H1 (cell line): ENCODE data around the gene CTIF. TPM values are rescaled to one million over a fixed set of nuclear protein-coding genes. Genes with fewer than 3 reads are reported as not detected.

ENCODE experiments used
- CTCF ChIA-PET: fragments of 300-600 bp; sonication (Branson Sonifier 250); formaldehyde crosslinking; loops from one replicate; lab custom pipeline; 2021; ENCODE audit not compliant: partially characterized antibody; lab: Charles Lee
- POLR2A ChIA-PET: fragments of 300-600 bp; sonication (Branson Sonifier 250); formaldehyde crosslinking; loops from one replicate; lab custom pipeline; 2021; ENCODE audit warnings: inconsistent platforms; ENCODE audit not compliant: partially characterized antibody; lab: Charles Lee
- DNase-seq, 2 experiments: peaks; one replicate each; pipeline versions ENCODE4 v3.0.0 to v3.0.0-alpha.2; 2010 to 2022; ENCODE audit warnings: low spot score in 2 of 2, low read depth in 1 of 2, mixed read lengths in 1 of 2
- FAIRE-seq: peaks from 2 replicates; lab custom pipeline; 2011; peaks lifted over from hg19 to GRCh38; lab: Jason Lieb, UNC
- H2AFZ ChIP-seq: 2 replicates; pipeline ENCODE4 v1.8.1; 2012; ENCODE audit warnings: low read length, inconsistent platforms
- H2AK5ac ChIP-seq: 2 replicates; pipeline ENCODE4 v1.6.1; 2013; ENCODE audit warnings: low read depth, low read length
- H2BK120ac ChIP-seq: replicated peaks from 2 replicates; pipeline ENCODE3; 2013; ENCODE audit warnings: low read depth, low read length, inconsistent platforms
- H2BK12ac ChIP-seq: 2 replicates; pipeline ENCODE4 v1.6.1; 2013; ENCODE audit warnings: low read depth, low read length
- H2BK15ac ChIP-seq: 2 replicates; pipeline ENCODE4 v1.6.1; 2013; ENCODE audit warnings: low read length
- H2BK20ac ChIP-seq: 2 replicates; pipeline ENCODE4 v1.6.1; 2013; ENCODE audit warnings: low read length
- H2BK5ac ChIP-seq: 2 replicates; pipeline ENCODE4 v1.6.1; 2013; ENCODE audit warnings: low read depth, low read length
- H3K14ac ChIP-seq: 2 replicates; pipeline ENCODE4 v1.6.1; 2013; ENCODE audit warnings: inconsistent platforms; ENCODE audit not compliant: insufficient read length
- H3K18ac ChIP-seq: 2 replicates; pipeline ENCODE4 v1.6.1; 2013; ENCODE audit warnings: low read length; ENCODE audit errors: extremely low read depth
- H3K23ac ChIP-seq: 2 replicates; pipeline ENCODE4 v1.6.1; 2013; ENCODE audit warnings: inconsistent platforms; ENCODE audit not compliant: insufficient read length
- H3K23me2 ChIP-seq: 2 replicates; pipeline ENCODE4 v1.6.1; 2013; ENCODE audit warnings: low read depth, low read length
- H3K27ac ChIP-seq: 2 replicates; pipeline ENCODE4 v1.6.1; 2011; ENCODE audit warnings: low read depth, low read length, inconsistent platforms
- H3K27me3 ChIP-seq, 4 experiments: replicated peaks in 1 of 4; 1 replicate in 1 of 4; 2 replicates in 3 of 4; pipeline versions ENCODE4 v1.6.1 to v1.8.1; 2011 to 2013; ENCODE audit warnings: low read length in 3 of 4, mild to moderate bottlenecking in 3 of 4, inconsistent platforms in 2 of 4, mixed read lengths in 2 of 4, moderate library complexity in 1 of 4; ENCODE audit not compliant: control insufficient read depth in 3 of 4, insufficient read depth in 3 of 4; ENCODE audit errors: extremely low read depth in 1 of 4
- H3K36me3 ChIP-seq, 4 experiments: 2 replicates each; pipeline versions ENCODE4 v1.6.1 to v1.8.1; 2011 to 2013; ENCODE audit warnings: mild to moderate bottlenecking in 4 of 4, low read length in 3 of 4, moderate library complexity in 2 of 4, control low read depth in 1 of 4, inconsistent platforms in 1 of 4; ENCODE audit not compliant: insufficient read depth in 4 of 4, control insufficient read depth in 2 of 4
- H3K4ac ChIP-seq: replicated peaks from 2 replicates; pipeline ENCODE3; 2013; ENCODE audit warnings: low read length, low read depth, mixed read lengths, inconsistent platforms; ENCODE audit not compliant: insufficient read length
- H3K4me1 ChIP-seq, 4 experiments: replicated peaks in 1 of 4; 1 replicate in 1 of 4; 2 replicates in 3 of 4; pipeline versions ENCODE4 v1.6.1 to v1.8.1; 2011 to 2013; ENCODE audit warnings: low read length in 3 of 4, inconsistent platforms in 2 of 4, mixed read lengths in 1 of 4; ENCODE audit not compliant: insufficient read depth in 4 of 4, control insufficient read depth in 3 of 4
- H3K4me2 ChIP-seq, 2 experiments: 2 replicates each; pipeline versions ENCODE4 v1.6.1 to v1.8.1; 2011 to 2013; ENCODE audit warnings: low read depth in 2 of 2, low read length in 2 of 2, control low read depth in 1 of 2, inconsistent platforms in 1 of 2, mild to moderate bottlenecking in 1 of 2; ENCODE audit not compliant: insufficient read depth in 1 of 2
- H3K4me3 ChIP-seq, 4 experiments: fragments of 200-600, 300-600 bp in 1 of 4; sonication (generic), shearing (Covaris generic), sonication (Bioruptor Twin) in 1 of 4; 2 replicates each; pipeline versions ENCODE4 v1.5.1 to v1.8.1; 2011 to 2016; ENCODE audit warnings: low read length in 4 of 4, low read depth in 3 of 4, control low read depth in 2 of 4, inconsistent platforms in 2 of 4, mild to moderate bottlenecking in 2 of 4, mixed read lengths in 1 of 4, moderate library complexity in 1 of 4; ENCODE audit not compliant: insufficient read depth in 2 of 4; ENCODE audit errors: extremely low read depth in 1 of 4
- H3K56ac ChIP-seq: replicated peaks from 2 replicates; pipeline ENCODE3; 2013; ENCODE audit warnings: low read depth, mild to moderate bottlenecking, mixed read lengths, low read length, inconsistent platforms; ENCODE audit not compliant: insufficient read length
- H3K79me1 ChIP-seq: 2 replicates; pipeline ENCODE4 v1.6.1; 2013; ENCODE audit warnings: low read depth, low read length, control low read depth
- H3K79me2 ChIP-seq, 2 experiments: 2 replicates each; pipeline versions ENCODE4 v1.6.1 to v1.8.1; 2012 to 2013; ENCODE audit warnings: low read length in 2 of 2, mild to moderate bottlenecking in 2 of 2, inconsistent platforms in 1 of 2; ENCODE audit not compliant: insufficient read depth in 2 of 2, control insufficient read depth in 1 of 2
- H3K9ac ChIP-seq, 4 experiments: replicated peaks in 1 of 4; 1 replicate in 1 of 4; 2 replicates in 3 of 4; pipeline versions ENCODE4 v1.6.1 to v1.8.1; 2011 to 2013; ENCODE audit warnings: low read depth in 3 of 4, low read length in 3 of 4, control low read depth in 2 of 4, mild to moderate bottlenecking in 2 of 4, moderate library complexity in 2 of 4, inconsistent platforms in 1 of 4; ENCODE audit errors: extremely low read depth in 1 of 4
- H3K9me3 ChIP-seq, 2 experiments: 2 replicates each; pipeline versions ENCODE4 v1.6.1 to v1.8.1; 2012 to 2013; ENCODE audit warnings: mild to moderate bottlenecking in 2 of 2, moderate library complexity in 2 of 2, control low read depth in 1 of 2, inconsistent platforms in 1 of 2, low read depth in 1 of 2, low read length in 1 of 2, mixed read lengths in 1 of 2; ENCODE audit not compliant: insufficient read depth in 2 of 2
- H4K20me1 ChIP-seq, 2 experiments: replicated peaks in 1 of 2; 2 replicates each; pipeline versions ENCODE3 to v1.8.1; 2011 to 2013; ENCODE audit warnings: inconsistent platforms in 2 of 2, low read length in 2 of 2, mild to moderate bottlenecking in 1 of 2; ENCODE audit not compliant: insufficient read depth in 2 of 2, control insufficient read depth in 1 of 2
- H4K5ac ChIP-seq: 2 replicates; pipeline ENCODE4 v1.6.1; 2013; ENCODE audit warnings: low read length, low read depth, mixed read lengths, inconsistent platforms; ENCODE audit not compliant: insufficient read length
- H4K8ac ChIP-seq: 2 replicates; pipeline ENCODE4 v1.8.0; 2013; ENCODE audit warnings: mild to moderate bottlenecking, moderate library complexity, low read length, inconsistent platforms; ENCODE audit not compliant: insufficient read depth; ENCODE audit errors: extremely low read depth
- H4K91ac ChIP-seq: replicated peaks from 2 replicates; pipeline ENCODE3; 2013; ENCODE audit warnings: low read length, mixed read lengths, inconsistent platforms; ENCODE audit not compliant: insufficient read length
- BACH1 ChIP-seq: IDR thresholded peaks from 2 replicates; pipeline ENCODE4 v1.6.1; 2012; ENCODE audit warnings: low read length, improper control_type of control experiment
- EGR1 ChIP-seq: IDR thresholded peaks from 2 replicates; pipeline ENCODE4 v1.6.1; 2011; ENCODE audit warnings: low read depth, low read length, borderline replicate concordance
- GTF2F1 ChIP-seq: IDR thresholded peaks from 2 replicates; pipeline ENCODE4 v1.6.1; 2012; ENCODE audit warnings: low read depth, low read length, improper control_type of control experiment, borderline replicate concordance
- KDM1A ChIP-seq: fragments of 200-600, 300-600 bp; sonication (generic); IDR thresholded peaks from 2 replicates; pipeline ENCODE4 v1.7.1; 2016; ENCODE audit warnings: mild to moderate bottlenecking, low read length, borderline replicate concordance
- KDM5A ChIP-seq: fragments of 200-600 bp; IDR thresholded peaks from 2 replicates; pipeline ENCODE4 v1.7.1; 2012; ENCODE audit warnings: mild to moderate bottlenecking, low read length, inconsistent platforms, mixed read lengths
- NRF1 ChIP-seq: IDR thresholded peaks from 2 replicates; pipeline ENCODE4 v1.6.1; 2011; ENCODE audit warnings: mild to moderate bottlenecking, low read depth, low read length, improper control_type of control experiment
- SAP30 ChIP-seq: fragments of 300-600 bp; sonication (generic); IDR thresholded peaks from 2 replicates; pipeline ENCODE4 v1.7.1; 2012; ENCODE audit warnings: low read length, moderate library complexity, mild to moderate bottlenecking, inconsistent platforms; ENCODE audit not compliant: insufficient read depth, insufficient replicate concordance
- TAF7 ChIP-seq: optimal IDR thresholded peaks from 2 replicates; pipeline ENCODE3; 2011; ENCODE audit warnings: low read depth, mild to moderate bottlenecking, inconsistent platforms, low read length, moderate library complexity, borderline replicate concordance
- TBP ChIP-seq: IDR thresholded peaks from 2 replicates; pipeline ENCODE4 v1.6.1; 2011; ENCODE audit warnings: low read depth, low read length, improper control_type of control experiment
- TCF12 ChIP-seq: IDR thresholded peaks from 2 replicates; pipeline ENCODE4 v1.6.1; 2011; ENCODE audit warnings: low read depth, mild to moderate bottlenecking, low read length
- TEAD4 ChIP-seq: IDR thresholded peaks from 2 replicates; pipeline ENCODE4 v1.6.1; 2012; ENCODE audit warnings: low read depth, low read length, inconsistent platforms, mixed read lengths
- WGBS, 2 experiments: shearing (Covaris generic) in 1 of 2; methylation state at CpG; one replicate each; pipeline versions ENCODE4 v1.1.6 to v1.1.7; 2013 to 2015; ENCODE audit warnings: low lambda C conversion rate in 2 of 2, mixed read lengths in 2 of 2, inconsistent platforms in 1 of 2, low coverage in 1 of 2, missing lambda C conversion rate in 1 of 2; ENCODE audit not compliant: insufficient replicate concordance in 2 of 2, insufficient coverage in 1 of 2, insufficient read length in 1 of 2; ENCODE audit errors: extremely low coverage in 1 of 2, missing lambda C conversion rate in 1 of 2; 5-methylcytosine and 5-hydroxymethylcytosine counted together
- polyA plus RNA-seq, 7 experiments: library from polyadenylated mRNA; depleted of rRNA in 3 of 7; stranded (reverse) in 5 of 7; unstranded in 2 of 7; fragments of >200 nt in 5 of 7; fragments of 200-250 nt in 2 of 7; gene quantifications; 1 replicate in 5 of 7; 2 replicates in 1 of 7; 4 replicates in 1 of 7; pipeline versions ENCODE4 v1.2.1 to v1.2.3, GENCODE V29; 2011 to 2013; ENCODE audit warnings: missing spikeins in 2 of 7, mixed read lengths in 2 of 7
- total RNA-seq: library from RNA; stranded (reverse); fragmentation: NEBNext Ultra II Directional; extraction: Animal tissue kit (Norgen Biotek cat#: 25700); gene quantifications from 2 replicates; pipeline ENCODE4 v1.2.1, GENCODE V29; 2021
- TF ChIP-seq, protein P1 (sequence below): IDR thresholded peaks from 2 replicates; pipeline ENCODE4 v1.6.1; 2012; ENCODE audit warnings: inconsistent platforms
- TF ChIP-seq, protein P2 (sequence below): IDR thresholded peaks from 2 replicates; pipeline ENCODE4 v1.6.1; 2011; ENCODE audit warnings: low read depth, mild to moderate bottlenecking, low read length; ENCODE audit not compliant: insufficient read depth

CTIF gene
- total and polyA plus RNA-seq, 2 of the 8 experiments (the other 6 are each of a cell fraction or from before 2014, with no cell fraction given) = 9.0 to 17.8 TPM

DNA sequence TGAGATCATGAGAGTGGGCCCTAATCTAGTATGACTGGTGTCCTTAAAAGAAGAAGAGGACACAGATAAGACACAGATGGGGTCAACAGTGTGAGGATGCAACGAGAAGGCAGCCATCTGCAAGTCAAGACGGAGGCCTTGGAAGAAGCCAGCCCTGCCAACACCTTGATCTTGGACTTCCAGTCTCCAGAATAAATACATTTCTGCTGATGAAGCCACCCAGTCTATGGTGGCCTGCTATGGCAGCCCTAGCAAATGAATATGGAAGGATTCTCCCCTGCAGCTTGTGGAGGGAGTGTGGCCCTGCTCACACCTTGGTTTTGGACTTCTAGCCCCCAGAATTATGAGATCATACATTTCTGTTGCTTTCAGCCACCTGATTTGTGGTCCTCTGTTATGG is 12.3 kb downstream of the CTIF start:
- H3K4ac ChIP-seq = no peak overlapping the region
- H2BK15ac ChIP-seq = no peak overlapping the region
- no peaks in the 10 kb centered on the region for H3K9me3 ChIP-seq
- WGBS, 2 experiments = 90% methylated on average over 2 of the region's 2 CpGs; no CpG with 5 or more reads in 1 of the 2 experiments
- no peak overlapping the region for H2AK5ac ChIP-seq
- H3K9ac ChIP-seq = no peak overlapping the region
- no peak overlapping the region for H3K18ac ChIP-seq
- ChIA-PET POLR2A (no interaction called here), CTCF (interaction anchor here (1.2 to 1.5 kb wide), 2 partner anchors 8 to 24 kb away, joined by 4 read pairs; no protein-coding TSS in a partner anchor)
- H3K23me2 ChIP-seq = 0 out of 2 replicates have a peak, but pooled peaks cover 1% of the 10 kb centered on the region
- no peak overlapping the region for H4K91ac ChIP-seq
- no peak overlapping the region for H3K14ac ChIP-seq
- H4K20me1 ChIP-seq = peaks cover 3 to 8% of the 10 kb centered on the region in 2 experiments
- no peak overlapping the region for H3K27ac ChIP-seq
- H3K4me2 ChIP-seq = no peak overlapping the region
- H2BK5ac ChIP-seq = no peak overlapping the region
- H4K8ac ChIP-seq = no peak overlapping the region
- no peak overlapping the region for H2BK120ac ChIP-seq
- H3K27me3 ChIP-seq = 0 out of 7 replicates have a peak, but pooled peaks cover 0 to 3% (median 0%) of the 10 kb centered on the region in 4 experiments
- no peak overlapping the region for H2BK12ac ChIP-seq
- H3K56ac ChIP-seq = no peak overlapping the region
- H3K4me1 ChIP-seq = peaks cover 12 to 24% (median 21%) of the 10 kb centered on the region in 4 experiments
- peaks cover 15% of the 10 kb centered on the region for H3K79me1 ChIP-seq
- DNase-seq (no peak), FAIRE-seq (no peak)
- H2AFZ ChIP-seq = no peak overlapping the region
- H3K79me2 ChIP-seq = peaks cover 7 to 48% of the 10 kb centered on the region in 2 experiments
- H3K4me3 ChIP-seq = no peak overlapping the region
- H3K36me3 ChIP-seq = no peaks in the 10 kb centered on the region; a peak in 1 of 8 replicates
- H2BK20ac ChIP-seq = no peak overlapping the region
- no peak overlapping the region for H4K5ac ChIP-seq
- no peak overlapping the region for H3K23ac ChIP-seq
- TF ChIP-seq KDM1A (no peak), SAP30 (no peak), KDM5A (no peak), TBP (no peak), TCF12 (no peak), TEAD4 (no peak), BACH1 (no peak), NRF1 (no peak), GTF2F1 (no peak), TAF7 (no peak), EGR1 (no peak)
- TF ChIP-seq, protein P1, sequence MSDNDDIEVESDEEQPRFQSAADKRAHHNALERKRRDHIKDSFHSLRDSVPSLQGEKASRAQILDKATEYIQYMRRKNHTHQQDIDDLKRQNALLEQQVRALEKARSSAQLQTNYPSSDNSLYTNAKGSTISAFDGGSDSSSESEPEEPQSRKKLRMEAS = no peak
- TF ChIP-seq, protein P2, sequence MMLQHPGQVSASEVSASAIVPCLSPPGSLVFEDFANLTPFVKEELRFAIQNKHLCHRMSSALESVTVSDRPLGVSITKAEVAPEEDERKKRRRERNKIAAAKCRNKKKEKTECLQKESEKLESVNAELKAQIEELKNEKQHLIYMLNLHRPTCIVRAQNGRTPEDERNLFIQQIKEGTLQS = no peak
